Non-pigmented ciliary epithelial cell (primary cell): ENCODE results near the gene ZFYVE19.
"Not testable (repeated sequence)": the region's sequence is repeated elsewhere in the genome, so short reads cannot be mapped to it uniquely, and the experiment has no call there.

Source experiments
- DNase-seq: peaks from one replicate; pipeline ENCODE4 v3.0.0-alpha.2; 2010; ENCODE audit warnings: low read depth

ZFYVE19 gene

DNA sequence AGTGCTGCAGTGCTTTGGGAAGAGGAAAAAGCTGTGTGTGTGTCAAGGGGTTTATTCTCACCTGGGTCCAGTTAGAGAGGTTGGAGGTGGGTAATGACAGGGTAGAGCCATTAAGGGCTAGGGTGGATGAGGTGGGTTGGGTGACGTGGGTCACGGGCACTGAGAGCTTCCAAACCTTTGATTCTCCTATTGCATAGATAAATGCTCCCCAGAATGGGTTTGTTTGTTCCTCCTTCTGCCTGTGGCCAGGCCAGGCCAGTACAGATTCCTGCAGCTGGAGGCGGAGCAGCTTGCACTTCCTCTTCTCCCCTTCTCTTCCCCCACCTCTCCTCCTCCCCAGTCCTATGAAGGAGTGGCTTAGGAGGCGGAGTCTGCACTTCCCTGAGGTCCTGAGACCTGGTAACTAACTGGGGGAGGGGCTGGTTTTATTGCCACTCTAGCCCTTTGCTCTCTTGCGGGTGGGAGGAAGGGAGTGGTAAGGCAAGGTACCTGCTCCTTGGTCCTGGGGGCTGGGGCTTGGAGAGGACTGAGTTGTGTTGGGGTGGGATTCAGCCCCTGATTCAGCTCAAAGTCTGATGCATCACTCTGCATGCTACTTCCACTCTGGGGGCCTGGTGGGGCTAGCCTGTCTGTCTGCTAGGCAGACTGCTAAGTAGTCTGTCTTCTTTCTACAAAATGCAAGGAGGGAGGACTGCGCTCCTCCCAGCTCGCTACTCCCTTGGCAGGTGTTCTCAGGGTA is 40.5 kb downstream of the ZFYVE19 start:
- DNase-seq = no peak

DNA sequence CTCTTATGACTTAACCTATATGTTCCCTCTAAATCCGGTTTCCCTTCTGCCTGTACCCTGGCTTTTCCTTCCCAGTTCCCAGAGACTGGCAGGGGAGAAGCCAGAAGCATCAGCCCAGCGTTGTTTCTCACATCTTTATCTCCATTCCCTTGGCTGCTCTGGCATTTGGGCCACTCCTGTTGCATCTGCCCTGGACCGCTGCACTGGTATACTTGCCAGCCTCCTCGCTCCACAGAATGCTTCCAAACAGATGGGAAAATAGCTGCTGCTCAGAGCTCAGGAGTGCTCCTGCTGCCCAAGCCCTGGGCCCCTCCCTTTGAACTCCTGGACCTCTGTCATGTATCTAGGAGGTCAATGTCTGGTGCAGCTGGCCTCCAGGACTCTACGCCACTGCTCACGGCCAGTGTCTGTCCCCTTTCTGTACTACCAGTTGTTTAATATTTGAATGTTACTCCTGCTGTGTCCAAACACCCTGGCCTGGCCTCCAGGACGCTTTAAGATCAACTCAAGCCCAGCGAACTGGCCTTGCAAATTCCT is 43.8 kb downstream of the ZFYVE19 start:
- DNase-seq = no peak

DNA sequence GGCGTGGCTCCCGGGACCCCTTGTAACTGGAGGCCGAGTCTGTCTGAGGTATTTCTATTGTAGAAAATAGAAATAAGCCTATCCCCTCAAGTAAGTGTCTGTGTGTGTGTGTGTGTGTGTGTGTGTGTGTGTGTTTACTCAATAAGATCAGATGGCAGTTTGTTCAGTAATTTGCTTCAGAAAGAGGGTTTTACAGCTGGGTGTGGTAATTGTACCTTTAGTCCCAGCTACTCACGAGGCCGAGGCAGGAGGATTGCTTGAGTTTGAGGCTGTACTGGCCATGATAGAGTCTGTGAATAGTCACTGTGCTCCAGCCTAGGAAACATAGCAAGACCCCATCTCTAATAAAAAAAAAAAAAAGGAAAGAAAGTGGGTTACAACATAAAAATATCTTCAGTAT is 45.6 kb downstream of the ZFYVE19 start:
- DNase-seq = no peak

DNA sequence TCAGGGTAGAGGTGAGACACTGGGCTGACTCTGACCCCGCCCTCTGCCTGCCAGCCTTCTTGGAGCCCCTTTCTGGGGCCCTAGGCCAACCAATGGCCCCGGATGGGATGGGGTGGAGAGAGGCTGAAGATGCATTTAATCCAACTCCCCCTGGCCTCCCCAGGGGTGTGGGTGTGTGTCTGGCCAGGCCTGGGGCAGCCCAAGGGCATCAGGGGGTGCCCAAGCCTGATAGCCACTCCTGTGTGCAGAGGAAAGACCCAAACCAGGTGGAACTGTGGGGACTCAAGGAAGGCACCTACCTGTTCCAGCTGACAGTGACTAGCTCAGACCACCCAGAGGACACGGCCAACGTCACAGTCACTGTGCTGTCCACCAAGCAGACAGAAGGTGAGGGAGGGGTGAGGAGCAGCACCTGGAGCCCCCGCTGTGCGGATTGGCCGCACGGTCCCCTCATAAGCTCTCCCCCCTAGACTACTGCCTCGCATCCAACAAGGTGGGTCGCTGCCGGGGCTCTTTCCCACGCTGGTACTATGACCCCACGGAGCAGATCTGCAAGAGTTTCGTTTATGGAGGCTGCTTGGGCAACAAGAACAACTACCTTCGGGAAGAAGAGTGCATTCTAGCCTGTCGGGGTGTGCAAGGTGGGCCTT is 46.5 kb downstream of the ZFYVE19 start:
- DNase-seq = no peak

DNA sequence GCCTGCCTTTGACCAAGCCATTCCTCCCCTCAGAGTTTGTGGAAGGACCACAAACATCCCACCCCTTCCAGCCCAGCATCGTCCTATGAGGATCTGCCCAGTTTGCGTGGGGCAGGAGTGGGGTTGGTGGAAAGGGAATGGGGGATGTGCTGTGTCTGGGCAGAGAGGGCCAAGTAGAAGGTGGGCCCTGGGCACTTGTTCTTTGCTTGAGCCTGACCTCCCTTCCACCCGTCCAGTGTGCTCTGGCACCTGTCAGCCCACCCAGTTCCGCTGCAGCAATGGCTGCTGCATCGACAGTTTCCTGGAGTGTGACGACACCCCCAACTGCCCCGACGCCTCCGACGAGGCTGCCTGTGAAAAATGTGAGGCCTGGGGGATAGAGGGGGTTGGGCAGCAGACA is 47.3 kb downstream of the ZFYVE19 start:
- DNase-seq = no peak

DNA sequence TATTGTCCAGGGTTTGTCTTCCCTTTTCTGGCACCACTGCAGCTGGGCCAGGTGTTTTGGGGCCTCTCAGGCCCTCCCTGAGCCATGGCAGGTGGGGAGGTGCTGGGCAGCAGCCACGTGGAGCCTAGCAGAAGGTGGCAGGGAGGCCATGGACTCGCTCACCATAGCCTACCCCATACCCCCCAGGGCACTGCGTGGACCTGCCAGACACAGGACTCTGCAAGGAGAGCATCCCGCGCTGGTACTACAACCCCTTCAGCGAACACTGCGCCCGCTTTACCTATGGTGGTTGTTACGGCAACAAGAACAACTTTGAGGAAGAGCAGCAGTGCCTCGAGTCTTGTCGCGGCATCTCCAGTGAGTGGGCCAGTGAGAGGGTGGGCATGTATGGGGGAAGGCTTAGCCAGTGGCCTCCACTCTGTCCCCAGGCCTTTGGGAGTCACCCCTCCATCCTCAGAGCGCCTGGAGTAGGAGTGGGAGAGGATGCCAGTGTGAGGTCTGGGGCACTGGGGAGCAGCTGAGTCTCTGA is 48.9 kb downstream of the ZFYVE19 start:
- no peak for DNase-seq

DNA sequence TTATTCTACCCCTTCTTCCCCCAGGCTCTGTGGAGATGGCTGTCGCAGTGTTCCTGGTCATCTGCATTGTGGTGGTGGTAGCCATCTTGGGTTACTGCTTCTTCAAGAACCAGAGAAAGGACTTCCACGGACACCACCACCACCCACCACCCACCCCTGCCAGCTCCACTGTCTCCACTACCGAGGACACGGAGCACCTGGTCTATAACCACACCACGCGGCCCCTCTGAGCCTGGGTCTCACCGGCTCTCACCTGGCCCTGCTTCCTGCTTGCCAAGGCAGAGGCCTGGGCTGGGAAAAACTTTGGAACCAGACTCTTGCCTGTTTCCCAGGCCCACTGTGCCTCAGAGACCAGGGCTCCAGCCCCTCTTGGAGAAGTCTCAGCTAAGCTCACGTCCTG is 49.9 kb downstream of the ZFYVE19 start:
- DNase-seq = no peak

DNA sequence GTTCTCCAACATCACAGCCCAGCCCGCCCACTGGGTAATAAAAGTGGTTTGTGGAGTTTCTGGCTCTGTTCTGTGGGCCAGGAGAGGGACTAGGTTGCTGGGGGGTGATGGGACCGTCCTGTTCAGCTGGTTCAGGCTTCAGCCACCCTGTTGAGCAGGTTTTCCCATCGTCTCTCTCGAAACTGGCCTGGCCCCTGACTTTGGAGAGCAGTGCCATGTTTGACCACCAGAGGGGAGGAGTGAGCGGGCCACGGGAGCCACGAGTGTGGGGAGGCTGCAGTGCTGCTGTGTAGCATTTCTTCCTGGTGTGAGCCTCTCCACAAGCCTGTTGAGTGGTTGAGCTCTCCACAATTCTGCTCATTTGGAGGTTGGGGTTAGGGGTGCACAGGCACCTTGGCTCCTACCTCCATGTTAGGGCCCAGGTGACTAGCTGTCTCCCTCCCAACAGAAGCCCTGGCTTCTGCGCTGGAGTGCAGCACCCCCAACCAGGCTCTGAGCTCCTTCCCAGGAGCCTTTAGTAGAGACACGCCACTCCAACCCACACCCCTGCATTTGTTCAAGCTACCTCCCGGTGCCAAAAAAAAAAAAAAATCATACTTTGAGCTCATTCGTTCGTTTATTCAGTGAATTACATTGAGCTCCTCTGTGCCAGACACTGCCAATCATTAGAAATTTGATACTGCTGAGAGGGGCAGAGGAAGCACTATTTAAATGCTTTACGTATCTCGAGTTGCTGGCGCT is 50.9 kb downstream of the ZFYVE19 start:
- no peak for DNase-seq

DNA sequence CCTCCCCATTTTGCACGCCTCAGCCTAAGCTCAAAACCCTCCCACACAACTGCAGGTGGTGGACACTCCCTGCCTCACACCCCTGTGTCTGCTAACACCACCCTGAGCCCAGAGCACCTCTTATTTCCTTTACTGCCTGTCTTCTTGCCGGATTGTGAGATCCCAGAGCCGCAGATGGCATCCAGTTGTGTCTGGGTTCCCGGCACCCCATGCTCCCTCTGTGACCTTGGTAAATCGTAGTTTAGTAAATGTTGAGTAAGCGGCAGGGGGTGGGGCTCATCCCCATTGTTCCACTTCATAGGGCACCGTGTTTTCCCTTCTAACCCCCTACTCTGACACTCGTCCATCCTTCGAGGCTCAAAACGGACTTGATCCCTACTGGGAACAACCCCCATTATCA is 51.8 kb downstream of the ZFYVE19 start:
- no peak for DNase-seq

DNA sequence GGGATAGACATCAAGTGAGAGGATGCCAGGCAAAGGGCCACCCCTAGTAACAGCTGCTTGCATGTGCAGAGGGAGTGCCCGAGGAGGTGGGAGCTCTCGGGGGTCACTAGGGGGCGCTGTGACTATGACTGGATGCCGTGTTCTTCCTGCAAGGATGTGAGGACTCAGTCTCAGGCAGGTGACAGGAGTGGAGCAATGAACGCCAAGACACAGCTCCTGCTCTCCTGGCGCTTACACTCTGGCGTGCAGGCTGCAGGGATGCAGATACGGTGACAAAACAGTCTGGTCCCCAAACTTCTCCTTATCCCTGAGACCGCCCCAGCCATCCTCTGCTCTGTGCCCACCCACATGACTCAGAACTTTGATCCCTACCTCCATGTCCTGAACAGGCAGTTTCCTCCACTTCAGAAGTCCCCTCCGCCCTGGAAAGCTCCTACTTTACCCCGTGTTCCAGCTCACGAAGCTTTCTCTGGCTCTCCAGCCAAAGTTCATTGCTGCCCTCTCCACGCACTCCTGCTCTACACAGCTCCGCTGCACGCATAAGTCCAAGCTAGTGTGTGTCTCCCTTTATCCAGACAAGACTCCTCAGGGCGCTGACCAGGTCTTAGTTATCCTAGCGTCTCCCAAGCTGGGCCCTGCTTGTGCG is 52.4 kb downstream of the ZFYVE19 start:
- no peak for DNase-seq

DNA sequence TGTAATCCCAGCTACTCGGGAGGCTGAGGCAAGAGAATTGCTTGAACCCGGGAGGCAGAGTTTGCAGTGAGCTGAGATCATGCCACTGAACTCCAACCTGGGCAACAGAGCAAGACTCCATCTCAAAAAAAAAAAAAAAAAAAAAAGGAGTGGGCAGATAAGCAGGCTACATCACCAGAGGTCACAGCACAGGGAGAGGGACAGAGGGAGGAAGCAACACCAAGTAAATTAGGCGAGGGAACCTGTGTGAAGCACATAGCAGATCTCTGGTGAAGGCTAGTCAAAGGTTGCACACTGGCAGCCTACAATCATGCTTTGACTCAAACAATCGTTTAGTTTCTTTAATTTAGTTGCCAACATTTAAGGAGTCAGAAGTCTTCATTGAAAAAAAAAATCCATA is 54.3 kb downstream of the ZFYVE19 start:
- not testable (repeated sequence) for DNase-seq

DNA sequence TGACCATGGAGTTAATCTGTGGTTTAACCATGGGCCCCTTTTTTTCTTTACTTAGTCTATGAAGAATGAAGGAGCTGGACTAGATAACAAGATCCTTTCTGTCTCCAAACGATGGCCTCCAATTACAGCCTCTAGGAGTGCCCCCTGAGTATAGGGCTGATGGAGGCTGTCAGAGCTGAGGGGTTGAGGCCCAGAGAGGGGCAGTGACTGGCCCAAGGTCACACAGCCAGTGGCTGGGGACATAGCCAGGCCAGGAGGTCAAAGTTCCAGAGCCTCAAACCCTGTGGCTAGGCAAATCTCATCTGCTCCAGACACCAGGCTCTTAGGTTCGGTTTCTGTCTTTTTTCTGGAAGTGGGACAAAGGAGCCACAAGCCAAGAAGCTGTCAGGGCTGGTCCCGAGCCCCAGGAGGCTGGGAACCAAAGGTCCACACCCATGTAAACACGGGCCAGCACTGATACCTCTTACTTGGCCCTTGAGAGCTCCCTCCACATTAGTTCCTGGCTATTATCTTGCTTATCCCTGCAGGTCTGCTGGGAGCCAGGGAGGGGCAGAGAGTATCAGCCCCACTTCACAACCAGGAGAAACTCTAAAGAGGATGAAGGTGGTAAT is 56.9 kb downstream of the ZFYVE19 start:
- DNase-seq = no peak
